Sigmoid colon (tissue), 7 donors: Measurements from ENCODE around the gene ABCC8. TPM values are rescaled to one million over a fixed set of nuclear protein-coding genes. Genes with fewer than 3 reads are reported as not detected.
A peak's percentile ranks its signal among the peaks of the same experiment; 100 is the strongest.

Source experiments
- DNase-seq: peaks from one replicate; pipeline ENCODE4 v3.0.0-alpha.2; 2019
- H3K27ac ChIP-seq, 4 donors: fragments of 200-600 bp; sonication (generic); one replicate each; pipeline ENCODE4 v1.5.1; 2016 to 2019; ENCODE audit warnings: mild to moderate bottlenecking in 1 of 4
- H3K27me3 ChIP-seq, 3 donors: fragments of 200-600 bp; sonication (generic); one replicate each; pipeline ENCODE4 v1.5.1; 2019; ENCODE audit warnings: mild to moderate bottlenecking in 1 of 3
- H3K36me3 ChIP-seq, 4 donors: fragments of 200-600 bp; sonication (generic); one replicate each; pipeline ENCODE4 v1.5.1; 2016 to 2019
- H3K4me1 ChIP-seq, 4 donors: fragments of 200-600 bp; sonication (generic); one replicate each; pipeline ENCODE4 v1.5.1; 2017 to 2019
- H3K4me3 ChIP-seq, 4 donors: fragments of 200-600 bp; sonication (generic); one replicate each; pipeline ENCODE4 v1.5.1; 2017 to 2019; ENCODE audit warnings: mild to moderate bottlenecking in 2 of 4, moderate library complexity in 1 of 4
- H3K9me3 ChIP-seq, 4 donors: fragments of 200-600 bp in 3 of 4; sonication (generic) in 3 of 4; one replicate each; pipeline versions ENCODE4 v1.5.1 to v1.6.1; 2013 to 2019
- EP300 ChIP-seq, 4 donors: sonication (generic); formaldehyde crosslinking; IDR thresholded peaks; one replicate each; pipeline ENCODE4 v1.6.1; 2017; ENCODE audit warnings: antibody characterized with exemption in 4 of 4
- POLR2A ChIP-seq, 2 donors: fragments of 450-650 bp; IDR thresholded peaks; one replicate each; pipeline ENCODE4 v1.6.1; 2016; ENCODE audit warnings: antibody characterized with exemption in 2 of 2, mild to moderate bottlenecking in 2 of 2, moderate library complexity in 2 of 2
- POLR2AphosphoS5 ChIP-seq, 4 donors: sonication (generic); formaldehyde crosslinking; IDR thresholded peaks; one replicate each; pipeline ENCODE4 v1.6.1; 2017; ENCODE audit warnings: antibody characterized with exemption in 4 of 4
- WGBS, 2 donors: extraction: QIAGEN DNeasy Blood & Tissue Kit; methylation state at CpG; one replicate each; pipeline ENCODE4 v1.1.7; 2013; 5-methylcytosine and 5-hydroxymethylcytosine counted together
- intact Hi-C: fragments of 100-400 bp; cut with DNase I; formaldehyde crosslinking; loops from one replicate; pipeline ENCODE4 v1.15.1; 2023
- polyA plus RNA-seq, 3 donors: library from polyadenylated mRNA; stranded (reverse); fragments of 200-250 nt; gene quantifications; one replicate each; pipeline ENCODE4 v1.2.3, GENCODE V29; 2013
- total RNA-seq, 4 donors: library from RNA; depleted of rRNA; stranded (reverse); fragments of >200 nt; gene quantifications; one replicate each; pipeline ENCODE4 v1.1.0, GENCODE V29; 2016
- TF ChIP-seq, protein P1 (sequence below), 4 experiments: fragments of 450-650 bp in 3 of 4; fragments of 200-600 bp in 1 of 4; IDR thresholded peaks; one replicate each; pipeline ENCODE4 v1.5.1; 2016 to 2019; ENCODE audit warnings: antibody characterized with exemption in 4 of 4, mild to moderate bottlenecking in 3 of 4, moderate library complexity in 2 of 4
- donor health status: healthy with polysubstance abuse.
- donor health status: Bipolar disorder and iron deficiency.
- donor health status: healthy.

The ABCC8 gene
- total and polyA plus RNA-seq, 7 donors: 0.23 to 9.7 (median 2.6) TPM

DNA sequence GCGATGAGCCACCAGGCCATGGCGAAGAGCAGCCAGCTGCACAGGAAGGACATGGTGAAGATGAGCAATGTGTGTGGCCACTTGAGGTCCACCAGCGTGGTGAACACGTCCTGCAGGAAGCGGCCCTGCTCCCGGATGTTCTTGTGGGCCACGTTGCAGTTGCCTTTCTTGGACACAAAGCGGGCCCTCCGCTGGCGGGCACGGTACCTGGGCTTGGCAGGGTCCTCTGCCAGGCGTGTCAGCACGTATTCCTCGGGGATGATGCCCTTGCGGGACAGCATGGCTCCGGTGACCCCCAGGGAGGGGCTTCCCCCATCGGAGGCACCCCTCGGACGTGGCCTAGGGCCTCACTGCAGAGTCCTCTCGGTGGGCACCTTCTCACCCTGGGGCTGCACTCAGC lies 88.8 kb downstream of the ABCC8 start:
- H3K27ac ChIP-seq: no peak overlapping the region
- DNase-seq: no peak
- no peaks in the 10 kb centered on the region for H3K9me3 ChIP-seq
- H3K36me3 ChIP-seq: no peaks in the 10 kb centered on the region
- intact Hi-C loops: no loop called here
- 93 to 94% methylated on average over 20 of the region's 20 CpGs for WGBS, 2 donors
- TF ChIP-seq POLR2AphosphoS5 (IDR thresholded peaks at IDR 0.05) (no peak), EP300 (IDR thresholded peaks at IDR 0.05) (no peak), POLR2A (IDR thresholded peaks at IDR 0.05) (no peak)
- TF ChIP-seq, protein P1, sequence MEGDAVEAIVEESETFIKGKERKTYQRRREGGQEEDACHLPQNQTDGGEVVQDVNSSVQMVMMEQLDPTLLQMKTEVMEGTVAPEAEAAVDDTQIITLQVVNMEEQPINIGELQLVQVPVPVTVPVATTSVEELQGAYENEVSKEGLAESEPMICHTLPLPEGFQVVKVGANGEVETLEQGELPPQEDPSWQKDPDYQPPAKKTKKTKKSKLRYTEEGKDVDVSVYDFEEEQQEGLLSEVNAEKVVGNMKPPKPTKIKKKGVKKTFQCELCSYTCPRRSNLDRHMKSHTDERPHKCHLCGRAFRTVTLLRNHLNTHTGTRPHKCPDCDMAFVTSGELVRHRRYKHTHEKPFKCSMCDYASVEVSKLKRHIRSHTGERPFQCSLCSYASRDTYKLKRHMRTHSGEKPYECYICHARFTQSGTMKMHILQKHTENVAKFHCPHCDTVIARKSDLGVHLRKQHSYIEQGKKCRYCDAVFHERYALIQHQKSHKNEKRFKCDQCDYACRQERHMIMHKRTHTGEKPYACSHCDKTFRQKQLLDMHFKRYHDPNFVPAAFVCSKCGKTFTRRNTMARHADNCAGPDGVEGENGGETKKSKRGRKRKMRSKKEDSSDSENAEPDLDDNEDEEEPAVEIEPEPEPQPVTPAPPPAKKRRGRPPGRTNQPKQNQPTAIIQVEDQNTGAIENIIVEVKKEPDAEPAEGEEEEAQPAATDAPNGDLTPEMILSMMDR (IDR thresholded peaks at IDR 0.05): no peak
- H3K4me1 ChIP-seq: peaks cover 0 to 18% (median 8%) of the 10 kb centered on the region in 4 donors
- no peak overlapping the region for H3K4me3 ChIP-seq
- H3K27me3 ChIP-seq: no peaks in the 10 kb centered on the region

DNA sequence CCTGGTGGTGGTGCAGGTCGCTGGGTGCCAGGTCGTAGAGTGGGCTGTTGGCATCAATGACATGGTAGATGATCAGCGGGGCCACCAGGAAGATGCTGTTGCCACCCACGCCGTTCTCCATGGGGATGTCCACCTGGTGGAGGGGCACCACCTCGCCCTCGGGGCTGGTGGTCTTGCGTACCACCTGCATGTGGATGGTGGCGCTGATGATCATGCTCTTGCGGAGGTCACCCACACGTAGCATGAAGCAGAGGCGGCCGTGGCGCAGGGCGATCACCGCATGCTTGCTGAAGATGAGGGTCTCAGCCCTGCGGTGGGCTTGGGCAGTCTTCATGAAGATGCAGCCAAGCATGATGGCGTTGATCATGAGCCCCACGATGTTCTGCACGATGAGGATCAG lies 89.4 kb downstream of the ABCC8 start:
- no peaks in the 10 kb centered on the region for H3K9me3 ChIP-seq
- H3K4me1 ChIP-seq: peaks cover 0 to 18% (median 8%) of the 10 kb centered on the region in 4 donors
- TF ChIP-seq, protein P1 (IDR thresholded peaks at IDR 0.05): no peak
- no peak for TF ChIP-seq POLR2A (IDR thresholded peaks at IDR 0.05)
- no peak for TF ChIP-seq POLR2AphosphoS5 (IDR thresholded peaks at IDR 0.05)
- no peak for TF ChIP-seq EP300 (IDR thresholded peaks at IDR 0.05)
- 97% methylated on average over 20 of the region's 20 CpGs for WGBS, 2 donors
- no peak overlapping the region for H3K27ac ChIP-seq
- no peaks in the 10 kb centered on the region for H3K36me3 ChIP-seq
- intact Hi-C loops: no loop called here
- H3K27me3 ChIP-seq: no peaks in the 10 kb centered on the region
- DNase-seq: no peak
- no peak overlapping the region for H3K4me3 ChIP-seq

DNA sequence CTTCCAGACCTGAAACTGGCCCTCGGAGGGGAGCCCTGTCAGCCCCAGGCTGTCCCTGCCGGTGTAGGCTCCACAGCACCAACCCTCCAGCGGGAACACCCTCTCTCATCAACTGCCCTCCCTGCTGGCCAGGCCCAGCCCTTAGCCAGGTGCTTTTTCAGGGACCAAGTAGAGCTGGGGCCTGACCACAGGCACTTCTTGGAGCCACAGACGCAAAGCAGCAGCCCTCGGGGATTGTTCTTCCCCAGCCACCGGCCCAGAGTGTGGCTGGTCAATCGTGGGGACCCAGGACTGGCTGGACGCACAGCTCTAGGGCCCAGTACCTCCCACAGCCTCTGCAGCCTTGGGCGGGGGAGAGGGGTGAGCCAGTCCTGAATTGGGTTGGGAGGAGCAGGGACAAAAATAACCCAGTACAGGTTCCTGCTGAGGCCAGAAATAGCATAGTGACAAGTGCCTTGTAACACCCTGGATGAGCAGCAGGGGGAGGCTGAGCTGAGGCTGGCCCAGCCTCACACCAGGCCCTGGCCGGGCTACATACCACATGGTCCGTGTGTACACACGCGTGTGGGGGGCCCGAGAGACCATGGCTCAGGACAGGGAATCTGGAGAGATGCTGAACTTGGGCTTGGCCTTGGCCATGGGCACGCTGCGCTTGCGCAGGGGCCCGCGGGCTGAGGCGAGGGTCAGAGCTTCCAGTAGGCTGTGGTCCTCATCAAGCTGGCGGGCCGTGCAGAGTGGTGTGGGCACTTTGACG lies 90.1 kb downstream of the ABCC8 start:
- TF ChIP-seq, protein P1 (IDR thresholded peaks at IDR 0.05): peak in 2 of 4 experiments; percentile 30 to 49
- TF ChIP-seq POLR2A (IDR thresholded peaks at IDR 0.05) (no peak), EP300 (IDR thresholded peaks at IDR 0.05) (no peak)
- Histone ChIP-seq H3K36me3 (no peaks in the 10 kb centered on the region), H3K27me3 (no peaks in the 10 kb centered on the region), H3K4me1 (peaks cover 0 to 18% (median 8%) of the 10 kb centered on the region in 4 donors), H3K9me3 (no peaks in the 10 kb centered on the region), H3K27ac (peak overlapping the region in 2 of 4 donors; percentile 32 to 70), H3K4me3 (no peak overlapping the region)
- 71 to 74% methylated on average over 23 of the region's 23 CpGs for WGBS, 2 donors
- intact Hi-C loops: no loop called here
- no peak for DNase-seq

DNA sequence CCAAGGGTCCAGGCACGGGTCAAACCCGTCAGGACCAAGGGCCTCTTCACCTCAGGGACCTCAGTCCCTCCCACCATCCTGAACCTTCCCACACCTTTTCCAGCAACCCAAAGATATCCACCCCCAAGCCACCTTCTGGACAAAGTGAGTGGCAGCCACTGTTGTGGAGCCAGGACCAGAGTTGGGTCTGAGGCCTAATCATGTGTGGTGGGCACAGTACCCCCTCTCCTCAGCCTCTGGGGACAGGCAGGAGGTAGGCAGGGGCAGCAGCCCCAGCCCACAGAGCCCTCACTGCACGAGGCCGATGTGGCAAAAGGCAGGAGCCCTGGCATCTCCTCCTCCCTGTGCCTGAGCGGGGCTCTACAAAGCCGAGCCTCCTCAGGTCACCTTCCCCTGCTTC lies 90.7 kb downstream of the ABCC8 start:
- peak overlapping the region in 2 of 4 donors; percentile 32 to 70 for H3K27ac ChIP-seq
- peaks cover 0 to 18% (median 8%) of the 10 kb centered on the region in 4 donors for H3K4me1 ChIP-seq
- 85 to 86% methylated on average over 6 of the region's 6 CpGs for WGBS, 2 donors
- no peaks in the 10 kb centered on the region for H3K27me3 ChIP-seq
- H3K9me3 ChIP-seq: no peaks in the 10 kb centered on the region
- TF ChIP-seq EP300 (IDR thresholded peaks at IDR 0.05): no peak
- no peak for TF ChIP-seq POLR2AphosphoS5 (IDR thresholded peaks at IDR 0.05)
- TF ChIP-seq, protein P1 (IDR thresholded peaks at IDR 0.05): no peak
- TF ChIP-seq POLR2A (IDR thresholded peaks at IDR 0.05): no peak
- no peaks in the 10 kb centered on the region for H3K36me3 ChIP-seq
- H3K4me3 ChIP-seq: no peak overlapping the region
- intact Hi-C loops: no loop called here
- no peak for DNase-seq
